ENCODE data around the gene TRIM23.
A peak's percentile ranks its signal among the peaks of the same experiment; 100 is the strongest.
"Not testable (repeated sequence)": the region's sequence is repeated elsewhere in the genome, so short reads cannot be mapped to it uniquely, and the experiment has no call there.

TRIM23 gene

DNA sequence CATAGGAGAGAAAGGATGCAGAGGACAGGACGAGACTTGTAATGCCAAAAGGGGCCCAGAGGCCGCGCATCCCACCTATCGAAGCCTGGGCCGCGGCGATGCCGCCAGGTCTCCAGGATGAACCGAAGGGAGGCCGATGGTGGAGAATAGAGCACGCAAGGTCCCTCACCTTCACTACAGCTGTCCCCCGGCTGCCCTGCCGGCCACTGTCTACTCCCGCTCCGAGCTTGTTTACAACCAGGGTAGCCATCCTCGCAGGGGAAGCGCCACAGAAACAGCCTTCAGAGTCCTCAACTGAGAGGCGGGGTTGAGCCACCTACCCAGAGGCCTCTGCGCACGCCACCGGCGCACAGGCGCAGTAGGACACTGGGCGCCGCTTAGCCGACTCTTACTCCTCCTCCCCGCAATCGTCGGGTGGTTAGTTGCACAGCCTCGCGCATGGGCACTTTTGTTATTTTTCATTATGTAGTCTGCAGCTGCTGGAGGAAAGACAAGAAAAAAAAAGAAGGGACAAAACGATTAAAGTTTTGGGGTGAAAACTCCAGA is at the start of gene TRIM23:
TSS of gene TRIM23 (minus strand) at position 309 of the 546 bp plus-strand sequence. CDS start at position 250, 59 bp downstream.
- peak; percentile 85 to 97 (median 94) for DNase-seq
- intact Hi-C loops (cut with DNase I) = loop anchor here (10.0 kb wide), 3 partner anchors 59 to 521 kb away; partner anchors contain the start of genes CENPK, PPWD1 and SREK1

DNA sequence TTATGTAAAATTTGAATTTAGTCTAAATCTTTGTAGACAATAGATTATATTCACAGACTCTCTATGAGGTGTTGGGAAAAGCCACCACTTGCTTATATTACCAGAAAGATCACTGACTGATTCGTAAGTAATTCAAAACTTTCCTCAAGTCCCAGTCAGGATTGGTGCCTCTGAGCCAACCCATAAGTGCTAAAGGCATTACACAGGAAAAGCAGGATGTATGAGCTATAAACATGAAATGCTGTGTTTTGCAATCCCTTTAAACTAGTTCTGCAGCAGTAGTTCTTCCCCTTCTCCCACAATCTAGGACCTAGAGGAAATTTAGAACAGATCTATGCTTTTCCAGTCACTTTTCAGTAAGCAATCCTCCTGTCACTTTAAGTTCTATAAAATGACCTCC is 48.7 kb upstream of the TRIM23 start:
- intact Hi-C loops (cut with DNase I) = no loop called here
- no peak for DNase-seq

DNA sequence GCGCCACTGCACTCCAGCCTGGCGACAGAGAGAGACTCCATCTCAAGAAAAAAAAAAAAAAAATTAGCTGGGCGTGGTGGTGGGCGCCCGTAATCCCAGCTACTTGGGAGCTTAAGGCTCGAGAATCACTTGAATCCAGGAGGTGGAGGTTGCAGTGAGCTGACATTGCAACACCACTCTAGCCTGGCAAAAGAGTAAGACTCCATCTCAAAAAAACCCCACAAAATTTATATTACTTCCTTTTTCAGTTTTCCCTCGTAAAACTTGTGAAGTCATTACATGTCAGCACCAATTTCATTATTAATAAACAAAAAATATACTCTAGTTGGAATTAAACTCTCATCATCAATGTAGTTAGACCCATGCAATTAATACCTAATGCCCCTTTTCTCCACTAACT is 44.6 kb upstream of the TRIM23 start:
- intact Hi-C loops (cut with DNase I) = no loop called here

DNA sequence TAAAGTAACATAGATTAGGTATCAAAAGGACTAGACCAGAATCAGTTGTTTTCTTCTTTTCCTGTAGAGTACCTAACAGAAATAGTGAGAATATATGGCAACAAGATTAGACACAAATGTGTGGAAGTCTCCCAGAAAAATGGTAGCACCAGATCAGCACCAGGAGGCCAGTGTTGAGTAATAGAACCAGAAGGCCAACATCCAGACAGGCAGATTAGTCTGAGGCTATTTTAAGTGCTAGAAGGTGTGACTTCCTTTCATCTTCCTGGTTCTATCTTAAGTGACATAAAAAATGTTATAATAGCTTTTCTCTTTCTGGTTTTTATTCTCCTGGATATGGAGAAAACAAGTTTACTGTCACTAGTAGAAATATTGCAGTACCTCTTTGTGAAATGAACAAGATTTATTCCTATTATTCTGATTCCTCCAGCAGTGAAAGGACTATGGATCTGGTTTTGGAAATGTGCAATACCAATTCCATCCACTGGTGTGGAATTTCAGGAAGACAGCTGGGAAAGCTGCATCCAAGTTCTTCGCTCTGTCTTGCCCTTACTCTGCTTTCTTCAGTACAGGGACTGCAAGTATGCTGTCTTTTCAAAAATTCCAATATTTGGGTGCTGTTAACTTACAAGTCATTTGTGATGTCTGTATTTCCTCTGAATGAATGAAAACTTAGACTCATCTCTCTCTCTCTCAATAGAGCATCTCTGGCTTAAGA is 39.8 kb upstream of the TRIM23 start:
- intact Hi-C loops (cut with DNase I) = no loop called here
- DNase-seq = no peak

More for the DNA sequence above, 44.6 kb upstream of the TRIM23 start:
- no peak for DNase-seq

DNA sequence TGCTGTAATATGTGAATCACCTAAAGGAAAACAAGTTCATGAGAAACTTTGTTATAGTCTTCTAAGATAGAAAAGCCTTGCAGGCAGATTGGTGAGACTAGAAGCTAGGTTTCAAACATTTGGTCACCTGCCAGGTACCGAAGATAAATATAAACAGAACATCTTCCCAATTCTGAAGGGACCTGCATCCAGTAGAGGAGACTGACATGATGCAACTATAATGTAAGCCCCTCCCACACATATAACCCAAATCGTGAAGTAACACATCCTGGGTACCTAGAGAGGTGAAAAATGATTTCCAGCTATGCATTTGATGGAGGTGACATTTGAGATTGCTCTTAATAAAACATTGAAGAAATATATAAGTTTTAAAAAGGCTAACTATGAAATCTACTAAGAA is 30.6 kb upstream of the TRIM23 start:
- intact Hi-C loops (cut with DNase I) = no loop called here
- no peak for DNase-seq

DNA sequence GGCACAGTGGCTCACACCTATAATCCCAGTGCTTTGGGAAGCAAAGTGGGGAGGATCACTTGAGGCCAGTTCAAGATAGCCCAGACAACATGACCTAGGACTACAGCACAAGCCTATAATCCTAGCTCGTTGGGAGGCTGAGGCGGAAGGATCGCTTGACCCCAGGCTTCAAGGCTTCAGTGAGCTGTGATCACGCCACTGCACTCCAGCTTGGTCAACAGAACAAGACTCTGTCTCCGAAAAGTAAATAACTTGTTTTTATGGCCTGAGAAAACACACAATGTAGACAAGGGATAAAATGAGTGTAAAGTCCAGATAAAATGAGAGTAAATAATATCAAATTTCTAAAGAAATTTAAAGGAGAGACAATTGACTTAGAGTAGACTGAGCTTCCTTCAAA is 27.0 kb upstream of the TRIM23 start:
- intact Hi-C loops (cut with DNase I) = no loop called here
- no peak for DNase-seq

DNA sequence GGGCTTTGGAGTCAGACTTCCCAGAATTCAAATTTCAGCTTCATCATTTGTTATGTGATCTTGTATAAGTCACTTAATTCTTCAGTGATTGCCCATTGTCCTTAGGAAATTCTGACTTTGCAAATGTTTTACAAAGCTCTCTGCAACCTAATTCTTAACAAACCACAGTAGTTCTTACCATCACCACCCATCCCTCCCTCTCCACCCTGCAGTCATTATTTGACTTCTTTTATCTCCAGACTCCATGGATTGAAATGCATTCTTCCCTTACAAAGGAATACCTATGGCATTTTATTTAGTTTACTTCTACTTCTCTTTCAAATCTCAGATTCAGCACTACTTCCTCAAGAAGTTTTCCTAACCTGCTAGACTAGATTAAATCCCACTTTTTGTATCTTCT is 23.8 kb upstream of the TRIM23 start:
- no peak for DNase-seq
- intact Hi-C loops (cut with DNase I) = no loop called here

DNA sequence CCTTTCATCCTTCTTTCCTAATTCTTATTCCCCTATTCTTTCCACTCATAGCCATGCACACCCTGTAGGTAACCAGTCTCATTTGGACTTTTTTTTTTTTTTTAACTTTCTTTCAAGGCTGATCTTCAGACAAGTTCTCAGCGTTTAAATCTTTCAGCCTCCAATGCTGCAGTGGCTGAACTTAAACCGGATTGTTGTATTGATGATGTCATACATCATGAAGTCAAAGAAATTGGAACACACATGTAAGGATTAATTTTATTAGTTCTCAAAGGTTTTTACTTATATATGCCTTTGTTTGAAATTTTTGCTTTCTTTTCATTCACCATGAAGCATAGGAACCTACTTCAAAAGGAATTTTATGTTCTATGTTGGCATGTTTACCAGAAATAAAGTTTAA is 22.8 kb upstream of the TRIM23 start:
- DNase-seq = no peak
- intact Hi-C loops (cut with DNase I) = no loop called here

DNA sequence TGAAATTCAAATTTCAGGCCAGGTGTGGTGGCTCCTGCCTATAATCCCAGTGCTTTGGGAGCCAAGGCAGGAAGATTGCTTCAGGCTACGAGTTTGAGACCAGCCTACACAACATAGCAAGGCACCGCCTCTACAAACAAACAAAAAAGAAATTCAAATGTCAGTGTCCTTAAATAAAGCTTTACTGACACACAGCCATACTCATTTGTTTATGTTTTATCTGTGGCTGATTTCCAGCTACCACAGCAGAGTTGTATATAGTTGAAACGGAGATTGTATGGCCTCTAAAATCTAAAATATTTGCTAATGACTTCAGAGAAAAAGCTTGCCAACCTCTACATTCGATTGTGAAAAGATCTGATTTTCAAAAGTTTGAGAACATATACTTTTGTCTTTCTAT is 16.1 kb upstream of the TRIM23 start:
- no peak for DNase-seq
- intact Hi-C loops (cut with DNase I) = no loop called here

DNA sequence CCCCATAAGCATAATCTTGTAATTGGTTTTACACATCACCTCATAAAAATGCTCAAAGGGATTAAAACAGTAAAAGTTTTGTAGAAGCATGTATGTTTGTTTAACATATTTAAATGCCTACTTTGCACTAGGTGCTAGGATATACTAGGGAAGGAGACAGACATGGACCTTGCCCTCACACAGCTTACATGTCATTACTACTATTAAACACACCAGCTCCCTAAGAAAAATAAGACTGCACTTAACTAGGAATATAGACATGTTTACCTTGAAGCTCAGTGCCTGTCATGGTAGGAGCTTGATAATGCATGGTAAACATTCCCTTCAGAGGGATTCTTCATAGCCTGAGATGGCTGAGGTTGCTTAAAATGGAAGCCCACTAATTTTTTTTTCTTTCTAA is 6.8 kb upstream of the TRIM23 start:
- no peak for DNase-seq
- intact Hi-C loops (cut with DNase I) = no loop called here

DNA sequence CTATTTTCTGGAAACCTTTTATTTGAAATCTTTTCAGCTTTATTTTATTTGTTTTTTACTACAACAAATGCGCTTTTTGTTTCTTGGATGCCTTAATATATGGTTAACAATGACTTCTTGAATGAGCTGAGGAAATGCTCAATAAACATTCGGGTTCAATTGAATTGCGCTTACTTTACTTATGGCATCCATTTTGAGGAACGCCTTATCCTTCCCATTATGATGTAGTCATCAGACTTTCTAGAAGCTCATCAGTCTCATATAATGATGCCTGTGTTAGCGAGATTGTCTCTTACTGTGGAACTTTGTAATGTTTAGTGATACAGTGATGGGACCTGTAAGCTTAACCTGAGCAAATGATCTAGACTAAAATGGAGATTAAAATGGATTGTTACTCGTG is 1.6 kb upstream of the TRIM23 start:
- DNase-seq = no peak
- intact Hi-C loops (cut with DNase I) = loop anchor here (10.0 kb wide), 3 partner anchors 61 to 519 kb away; partner anchors contain the start of genes CENPK, PPWD1 and SREK1

DNA sequence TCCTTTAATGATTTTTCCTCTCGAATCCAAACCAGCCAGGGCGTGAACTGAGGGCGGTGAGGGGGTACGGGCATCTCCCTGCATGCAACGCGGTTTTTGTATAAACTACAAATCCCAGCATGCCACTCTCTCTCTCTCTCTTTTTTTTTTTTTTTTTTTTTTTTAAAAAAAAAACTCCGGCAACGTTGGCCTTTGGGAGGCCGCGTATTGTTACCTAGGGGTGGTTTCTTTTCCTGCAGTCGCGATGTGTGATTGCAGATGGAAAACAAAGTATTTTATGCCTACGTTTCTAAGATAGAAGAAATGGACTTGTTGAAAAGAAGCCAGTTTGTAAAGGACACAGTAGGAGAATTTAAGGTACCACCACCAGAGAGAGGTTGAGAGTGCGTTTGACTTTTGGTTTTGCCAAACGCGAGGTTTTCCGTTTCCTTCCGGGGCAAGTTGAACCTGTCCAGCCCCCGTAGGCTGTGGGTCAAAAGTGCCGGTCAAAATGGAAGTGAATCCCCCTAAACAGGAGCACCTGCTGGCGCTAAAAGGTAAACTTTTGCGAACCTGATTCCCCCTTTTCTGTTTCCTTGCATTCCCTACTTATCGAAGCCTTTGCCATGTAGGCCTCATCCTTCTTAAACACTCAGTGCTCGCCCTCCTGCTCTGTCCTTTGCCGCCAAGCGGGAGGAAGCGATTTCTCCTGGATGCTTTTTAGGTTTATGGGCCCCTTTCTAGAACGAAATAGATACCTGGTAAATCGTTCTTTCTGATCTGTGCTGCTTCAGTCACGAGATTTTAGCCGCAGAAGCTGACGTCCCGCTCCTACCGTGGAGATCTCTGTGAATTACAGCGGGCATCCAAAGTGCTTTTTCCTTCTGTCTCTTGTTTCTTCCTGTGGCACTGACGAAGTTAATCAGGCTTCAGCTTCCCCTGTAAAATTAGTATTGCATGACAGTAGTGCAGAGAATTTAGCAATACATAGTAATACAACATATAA is 730 bp upstream of the TRIM23 start, which contains the start of the genes SHLD3 and TRAPPC13:
TSS of gene SHLD3 (plus strand) at position 457 of the 985 bp plus-strand sequence. CDS start 4,561 bp downstream, outside the sequence.
TSS of gene TRAPPC13 (plus strand) at position 457 of the 985 bp plus-strand sequence. CDS start at position 491, 34 bp downstream.
- intact Hi-C loops (cut with DNase I) = loop anchor here (10.0 kb wide), 3 partner anchors 60 to 520 kb away; partner anchors contain the start of genes CENPK, PPWD1 and SREK1
- DNase-seq = peak; percentile 72 to 95 (median 86)

DNA sequence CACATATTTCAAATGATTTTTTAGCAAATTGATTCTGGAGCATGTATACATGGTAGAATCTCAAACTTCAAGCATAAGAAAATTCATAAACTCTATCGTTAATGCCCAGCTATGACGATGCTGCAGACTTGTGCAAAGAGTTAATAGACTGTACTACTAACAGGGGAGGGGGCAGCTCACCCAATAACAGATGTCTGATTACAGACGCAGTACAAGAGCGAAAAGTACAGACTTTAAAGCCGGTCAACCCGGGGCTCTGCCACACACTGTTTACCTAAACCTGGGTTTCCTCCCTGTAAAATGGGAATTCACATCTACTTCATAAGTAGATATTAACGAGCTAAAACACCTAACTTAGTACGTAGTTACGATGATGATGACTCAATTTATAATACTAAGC is 651 bp downstream of the TRIM23 start:
- DNase-seq = no peak
- intact Hi-C loops (cut with DNase I) = loop anchor here (10.0 kb wide), 3 partner anchors 59 to 521 kb away; partner anchors contain the start of genes CENPK, PPWD1 and SREK1

DNA sequence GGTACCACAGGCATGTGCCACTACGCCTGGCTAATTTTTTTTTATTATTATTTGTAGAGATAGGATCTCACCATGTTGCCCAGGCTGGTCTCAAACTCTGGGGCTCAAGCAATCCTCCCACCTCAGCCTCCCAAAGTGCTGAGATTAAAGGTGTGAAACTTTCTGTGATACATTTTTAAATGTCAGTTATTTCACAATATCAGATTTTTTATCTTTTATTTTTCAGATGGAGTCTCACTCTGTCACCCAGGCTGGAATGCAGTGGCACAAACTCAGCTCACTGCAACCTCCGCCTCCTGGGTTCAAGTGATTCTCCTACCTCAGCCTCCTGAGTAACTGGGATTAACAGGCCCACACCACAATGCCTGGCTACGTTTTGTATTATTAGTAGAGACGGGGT is 2.2 kb downstream of the TRIM23 start:
- intact Hi-C loops (cut with DNase I) = loop anchor here (10.0 kb wide), 3 partner anchors 57 to 523 kb away; partner anchors contain the start of genes CENPK, PPWD1 and SREK1
- DNase-seq = not testable (repeated sequence)

DNA sequence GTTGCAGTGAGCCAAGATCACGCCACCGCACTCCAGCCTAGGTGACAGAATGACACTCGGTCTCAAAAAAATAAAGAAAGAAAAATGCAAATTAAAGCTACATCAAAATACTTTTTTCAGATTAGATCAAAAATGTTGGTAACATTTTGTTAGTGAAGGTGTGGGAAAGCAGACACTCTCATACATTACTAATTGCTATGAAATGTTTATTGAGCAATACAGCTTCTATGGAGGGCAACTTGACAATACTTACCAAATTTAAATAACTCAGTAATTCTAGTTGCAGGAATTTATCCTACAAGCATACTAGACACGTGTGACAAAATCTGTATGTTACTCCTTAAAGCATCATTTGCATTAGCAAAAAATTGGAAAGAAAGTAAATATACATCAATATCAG is 4.1 kb downstream of the TRIM23 start:
- intact Hi-C loops (cut with DNase I) = loop anchor here (10.0 kb wide), 3 partner anchors 55 to 525 kb away; partner anchors contain the start of genes CENPK, PPWD1 and SREK1

DNA sequence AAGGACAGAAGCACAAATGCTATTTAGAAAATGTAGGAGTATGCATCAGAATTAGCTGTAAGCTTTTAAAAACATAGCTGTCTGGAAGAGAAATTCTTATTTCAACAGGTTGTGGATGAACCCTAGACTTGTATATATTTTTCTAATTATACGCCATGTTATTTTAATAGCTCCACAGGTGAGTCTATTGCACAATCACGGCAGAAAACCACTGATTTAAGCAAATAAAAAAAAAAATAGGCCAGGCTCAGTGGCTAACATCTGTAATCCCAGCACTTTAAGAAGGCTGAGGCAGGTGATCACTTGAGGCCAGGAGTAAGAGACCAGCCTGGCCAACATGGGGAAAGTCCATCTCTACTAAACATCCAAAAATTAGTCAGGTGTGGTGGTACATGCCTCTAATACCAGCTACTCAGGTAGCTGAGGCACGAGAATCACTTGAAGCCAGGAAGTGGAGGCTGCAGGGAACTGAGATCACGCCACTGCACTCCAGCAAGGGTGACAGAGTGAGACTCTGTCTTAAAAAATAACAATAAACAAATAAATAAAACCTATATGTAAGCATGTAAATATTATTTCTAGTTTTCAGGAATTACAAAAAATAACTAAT is 11.7 kb downstream of the TRIM23 start:
- no peak for DNase-seq

More for the DNA sequence above, 4.1 kb downstream of the TRIM23 start:
- no peak for DNase-seq

DNA sequence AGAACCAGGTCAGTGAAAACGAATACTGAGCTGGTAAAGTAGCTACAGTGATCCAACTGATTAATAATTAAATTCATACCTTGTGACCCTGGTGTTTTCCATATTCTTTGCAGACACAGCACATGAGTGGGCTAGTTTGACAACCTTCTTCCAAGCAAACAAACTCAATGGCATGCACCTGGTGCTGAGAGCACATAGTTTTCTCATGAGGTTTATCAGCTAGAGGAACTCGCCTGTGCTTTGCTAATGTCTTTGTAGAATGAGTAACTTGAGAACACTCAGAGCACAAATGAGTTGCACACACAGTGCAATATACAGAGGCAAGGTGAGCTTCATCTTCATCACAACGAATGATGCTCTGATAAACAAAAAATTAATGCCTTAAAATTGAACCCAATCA is 12.6 kb downstream of the TRIM23 start:
- intact Hi-C loops (cut with DNase I) = no loop called here
- DNase-seq = no peak

More for the DNA sequence above, 11.7 kb downstream of the TRIM23 start:
- intact Hi-C loops (cut with DNase I) = no loop called here

DNA sequence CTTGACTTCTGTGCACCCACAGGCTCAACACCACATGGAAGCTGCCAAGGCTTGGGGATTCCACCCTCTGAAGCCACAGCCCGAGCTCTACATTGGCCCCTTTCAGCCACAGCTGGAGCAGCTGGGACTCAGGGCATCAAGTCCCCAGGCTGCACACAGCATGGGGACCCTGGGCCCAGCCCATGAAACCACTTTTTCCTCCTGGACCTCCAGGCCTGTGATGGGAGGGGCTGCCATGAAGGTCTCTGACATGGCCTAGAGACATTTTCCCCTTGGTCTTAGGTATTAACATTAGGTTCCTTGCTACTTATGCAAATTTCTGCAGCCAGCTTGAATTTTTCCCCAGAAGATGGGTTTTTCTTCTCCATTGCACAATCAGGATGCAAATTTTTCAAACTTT is 22.4 kb downstream of the TRIM23 start:
- DNase-seq; intact Hi-C loops (cut with DNase I): not testable (repeated sequence)

DNA sequence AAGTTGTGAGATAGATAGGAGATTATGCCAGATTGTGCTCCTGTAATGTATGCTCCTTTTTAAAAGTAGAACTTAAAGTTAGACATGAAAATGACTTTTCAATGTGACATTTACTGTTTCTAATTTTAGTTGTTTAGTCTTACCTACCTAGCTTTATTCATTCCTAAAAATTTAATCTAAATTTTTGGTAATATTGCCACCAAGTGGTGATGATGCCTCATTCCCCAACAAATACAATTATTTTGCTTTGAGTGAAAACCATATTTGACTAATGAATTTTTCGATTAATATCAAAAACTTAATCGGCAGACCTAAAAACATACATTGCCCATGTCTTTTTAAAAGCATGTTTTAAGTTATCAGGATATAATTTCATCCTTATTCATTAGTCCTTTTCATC is 35.4 kb downstream of the TRIM23 start:
- intact Hi-C loops (cut with DNase I) = no loop called here
- DNase-seq = no peak

All from head of caudate nucleus (tissue), 42 donors.